ENCODE data around the gene MTNR1A.

Gene MTNR1A

GRCh38 chr4:186485561-186486062, 69.8 kb downstream of the MTNR1A start:
- no peak for DNase-seq

DNA sequence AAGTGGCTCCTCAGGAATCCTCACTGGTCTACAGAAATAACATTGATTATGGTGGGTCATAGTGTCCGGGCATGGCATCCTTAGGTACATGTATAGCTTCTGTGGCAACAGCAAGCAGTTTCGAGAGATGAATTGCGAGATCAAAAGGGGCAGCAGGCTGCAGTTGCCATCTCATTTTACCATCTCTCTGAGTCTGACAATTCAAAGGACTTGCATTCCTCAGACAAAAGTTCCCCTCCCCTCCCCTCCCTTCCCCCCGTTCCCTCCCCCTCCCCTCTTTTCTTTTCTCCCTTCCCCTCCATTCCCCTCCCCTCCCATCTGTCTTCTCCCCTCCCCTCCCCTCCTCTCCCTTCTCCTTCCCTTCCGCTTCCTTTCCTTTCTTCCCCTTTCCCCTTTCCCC, 70.2 kb downstream of the MTNR1A start:
- DNase-seq = no peak

DNA sequence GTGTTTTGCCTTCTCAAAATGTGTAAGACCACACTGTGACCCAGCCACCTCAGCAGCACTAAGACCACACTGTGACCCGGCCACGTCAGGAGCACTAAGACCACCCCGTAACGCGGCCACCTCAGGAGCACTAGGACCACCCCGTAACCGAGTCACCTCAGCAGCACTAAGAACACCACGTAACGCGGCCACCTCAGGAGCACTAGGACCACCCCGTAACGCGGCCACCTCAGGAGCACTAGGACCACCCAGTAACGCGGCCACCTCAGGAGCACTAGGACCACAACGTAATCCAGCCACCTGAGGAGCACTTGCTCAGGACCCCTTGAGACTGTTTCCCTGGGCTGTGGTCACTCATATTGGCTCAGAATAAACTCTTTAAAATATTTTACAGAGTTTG, 71.7 kb downstream of the MTNR1A start:
- DNase-seq = no peak

All from stimulated activated CD8-positive, alpha-beta memory T cell treated with anti-CD3 and anti-CD28 coated beads, Interleukin-4, amount 100 ng/mL, for 48 hours (primary cell).